ENCODE results near the gene ZNF143.

Gene ZNF143

DNA sequence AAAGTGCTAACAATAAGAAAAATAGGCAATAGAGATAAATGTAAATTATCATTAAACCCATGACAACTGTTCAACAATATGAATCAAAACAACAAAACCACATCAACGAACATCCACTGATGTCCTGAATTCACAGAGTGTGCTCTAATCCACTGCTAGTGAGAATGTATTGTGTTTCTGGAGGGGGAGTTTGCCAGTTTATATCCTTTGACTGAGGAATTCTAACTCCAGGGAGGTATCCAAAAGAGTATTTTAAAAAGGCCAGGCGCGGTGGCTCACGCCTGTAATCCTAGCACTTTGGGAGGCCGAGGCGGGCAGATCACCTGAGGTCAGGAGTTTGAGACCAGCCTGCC, 110.9 kb downstream of the ZNF143 start:
- H3K27ac ChIP-seq, result peak overlapping the region; percentile 97
- no peak for TF ChIP-seq ZFX (IDR thresholded peaks at IDR 0.05; ENCODE audit: borderline replicate concordance)
- TF ChIP-seq, protein P1, sequence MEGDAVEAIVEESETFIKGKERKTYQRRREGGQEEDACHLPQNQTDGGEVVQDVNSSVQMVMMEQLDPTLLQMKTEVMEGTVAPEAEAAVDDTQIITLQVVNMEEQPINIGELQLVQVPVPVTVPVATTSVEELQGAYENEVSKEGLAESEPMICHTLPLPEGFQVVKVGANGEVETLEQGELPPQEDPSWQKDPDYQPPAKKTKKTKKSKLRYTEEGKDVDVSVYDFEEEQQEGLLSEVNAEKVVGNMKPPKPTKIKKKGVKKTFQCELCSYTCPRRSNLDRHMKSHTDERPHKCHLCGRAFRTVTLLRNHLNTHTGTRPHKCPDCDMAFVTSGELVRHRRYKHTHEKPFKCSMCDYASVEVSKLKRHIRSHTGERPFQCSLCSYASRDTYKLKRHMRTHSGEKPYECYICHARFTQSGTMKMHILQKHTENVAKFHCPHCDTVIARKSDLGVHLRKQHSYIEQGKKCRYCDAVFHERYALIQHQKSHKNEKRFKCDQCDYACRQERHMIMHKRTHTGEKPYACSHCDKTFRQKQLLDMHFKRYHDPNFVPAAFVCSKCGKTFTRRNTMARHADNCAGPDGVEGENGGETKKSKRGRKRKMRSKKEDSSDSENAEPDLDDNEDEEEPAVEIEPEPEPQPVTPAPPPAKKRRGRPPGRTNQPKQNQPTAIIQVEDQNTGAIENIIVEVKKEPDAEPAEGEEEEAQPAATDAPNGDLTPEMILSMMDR (IDR thresholded peaks at IDR 0.05), result no peak

DNA sequence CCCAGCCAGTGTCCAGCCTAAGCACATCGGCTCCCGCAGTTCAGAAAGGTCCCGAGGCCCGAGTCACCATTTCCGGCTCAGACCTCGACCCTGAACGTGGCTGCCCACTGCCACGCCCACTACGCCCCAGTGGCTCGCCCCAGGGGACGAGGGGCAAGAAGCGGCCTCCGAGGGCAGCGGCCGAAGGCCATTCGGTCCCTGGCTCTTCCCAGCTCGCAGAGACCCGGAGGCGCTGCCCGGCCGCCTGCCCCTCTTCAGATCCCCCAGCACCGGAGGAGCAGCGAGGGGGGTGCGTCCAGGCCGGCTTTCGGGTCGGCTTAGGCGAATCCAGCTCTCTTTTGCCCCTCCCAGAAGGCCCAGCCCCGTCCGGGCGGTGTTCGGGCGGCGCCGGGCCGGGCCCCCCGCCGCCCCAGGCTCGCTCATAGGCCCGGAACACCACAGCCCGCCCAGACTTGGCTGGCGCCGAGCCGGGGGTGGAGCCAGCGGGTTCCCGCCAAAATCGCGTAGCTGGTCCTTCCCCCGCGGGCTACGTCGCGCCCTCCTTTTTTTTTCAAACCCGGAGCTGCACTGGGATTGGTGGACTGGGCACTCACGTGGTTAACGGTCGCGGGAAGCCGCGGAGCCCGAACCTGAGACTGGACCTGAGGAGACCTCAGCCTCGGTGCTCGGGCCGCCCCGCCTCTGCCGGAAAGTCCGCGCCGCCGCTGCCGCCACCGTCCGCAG, 112.4 kb downstream of the ZNF143 start, which contains the start of gene WEE1:
TSS of gene WEE1 (plus strand) at position 619 of the 723 bp plus-strand sequence. CDS start 264 bp downstream, outside the sequence.
- peak within 1 kb of the TSS; percentile 97 for H3K27ac ChIP-seq
- no peak for TF ChIP-seq ZFX (IDR thresholded peaks at IDR 0.05; ENCODE audit: borderline replicate concordance)
- TF ChIP-seq, protein P1 (IDR thresholded peaks at IDR 0.05), result no peak

DNA sequence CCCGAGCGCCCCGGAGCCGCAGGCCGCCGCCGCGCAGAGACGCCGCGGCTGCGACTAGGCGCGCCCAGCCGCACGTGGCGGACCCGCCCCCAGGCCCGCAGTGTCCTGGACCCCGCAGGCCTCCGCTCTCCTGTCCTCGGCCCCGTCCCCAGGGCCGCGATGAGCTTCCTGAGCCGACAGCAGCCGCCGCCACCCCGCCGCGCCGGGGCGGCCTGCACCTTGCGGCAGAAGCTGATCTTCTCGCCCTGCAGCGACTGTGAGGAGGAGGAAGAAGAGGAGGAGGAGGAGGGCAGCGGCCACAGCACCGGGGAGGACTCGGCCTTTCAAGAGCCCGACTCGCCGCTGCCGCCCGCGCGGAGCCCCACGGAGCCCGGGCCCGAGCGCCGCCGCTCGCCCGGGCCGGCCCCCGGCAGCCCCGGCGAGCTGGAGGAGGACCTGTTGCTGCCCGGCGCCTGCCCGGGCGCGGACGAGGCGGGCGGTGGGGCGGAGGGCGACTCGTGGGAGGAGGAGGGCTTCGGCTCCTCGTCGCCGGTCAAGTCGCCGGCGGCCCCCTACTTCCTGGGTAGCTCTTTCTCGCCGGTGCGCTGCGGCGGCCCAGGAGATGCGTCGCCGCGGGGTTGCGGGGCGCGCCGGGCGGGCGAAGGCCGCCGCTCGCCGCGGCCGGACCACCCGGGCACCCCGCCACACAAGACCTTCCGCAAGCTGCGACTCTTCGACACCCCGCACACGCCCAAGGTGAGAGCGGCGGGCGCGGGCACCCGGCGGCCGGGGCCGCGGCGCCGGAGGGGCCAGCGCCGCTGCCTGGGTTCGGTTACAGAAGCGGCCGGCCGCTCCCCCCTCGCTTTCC, 113.2 kb downstream of the ZNF143 start:
- H3K27ac ChIP-seq, result peak overlapping the region; percentile 97

DNA sequence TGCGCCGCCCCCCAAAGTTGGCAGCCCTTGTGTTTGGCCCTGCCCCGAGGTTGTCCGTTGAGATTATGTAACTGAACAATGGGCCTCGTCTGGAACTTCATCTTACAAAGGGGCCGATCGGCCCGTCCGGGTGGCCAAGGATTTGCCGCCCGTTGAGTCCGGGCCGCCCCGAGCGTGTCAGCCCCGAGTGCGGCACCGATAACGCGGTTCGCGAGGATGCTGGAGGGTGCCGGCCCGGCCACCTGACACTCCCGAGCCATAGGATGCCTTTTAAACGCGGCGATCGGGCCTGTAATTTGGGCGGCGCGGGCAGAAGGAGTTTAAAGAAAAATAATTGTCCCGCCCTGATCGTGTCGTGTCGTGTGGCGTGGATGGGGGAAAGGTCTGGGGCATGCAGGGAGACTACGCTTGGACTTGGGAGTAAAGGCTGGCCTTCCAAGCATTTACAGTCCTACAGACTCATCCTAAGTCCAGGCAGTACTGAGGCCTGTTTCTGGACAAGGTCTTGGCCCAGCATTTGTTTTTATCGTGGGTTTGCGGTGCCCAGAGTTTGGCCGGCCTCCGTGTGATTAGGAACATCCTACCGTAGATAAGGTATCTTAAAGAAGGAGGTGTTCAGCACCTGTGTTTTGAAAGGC, 113.9 kb downstream of the ZNF143 start:
- peak overlapping the region; percentile 97 for H3K27ac ChIP-seq
- TF ChIP-seq, protein P1 (IDR thresholded peaks at IDR 0.05), result no peak
- no peak for TF ChIP-seq ZFX (IDR thresholded peaks at IDR 0.05; ENCODE audit: borderline replicate concordance)

More for the DNA sequence above, 113.2 kb downstream of the ZNF143 start:
- TF ChIP-seq, protein P1 (IDR thresholded peaks at IDR 0.05), result no peak
- TF ChIP-seq ZFX (IDR thresholded peaks at IDR 0.05; ENCODE audit: borderline replicate concordance), result no peak

DNA sequence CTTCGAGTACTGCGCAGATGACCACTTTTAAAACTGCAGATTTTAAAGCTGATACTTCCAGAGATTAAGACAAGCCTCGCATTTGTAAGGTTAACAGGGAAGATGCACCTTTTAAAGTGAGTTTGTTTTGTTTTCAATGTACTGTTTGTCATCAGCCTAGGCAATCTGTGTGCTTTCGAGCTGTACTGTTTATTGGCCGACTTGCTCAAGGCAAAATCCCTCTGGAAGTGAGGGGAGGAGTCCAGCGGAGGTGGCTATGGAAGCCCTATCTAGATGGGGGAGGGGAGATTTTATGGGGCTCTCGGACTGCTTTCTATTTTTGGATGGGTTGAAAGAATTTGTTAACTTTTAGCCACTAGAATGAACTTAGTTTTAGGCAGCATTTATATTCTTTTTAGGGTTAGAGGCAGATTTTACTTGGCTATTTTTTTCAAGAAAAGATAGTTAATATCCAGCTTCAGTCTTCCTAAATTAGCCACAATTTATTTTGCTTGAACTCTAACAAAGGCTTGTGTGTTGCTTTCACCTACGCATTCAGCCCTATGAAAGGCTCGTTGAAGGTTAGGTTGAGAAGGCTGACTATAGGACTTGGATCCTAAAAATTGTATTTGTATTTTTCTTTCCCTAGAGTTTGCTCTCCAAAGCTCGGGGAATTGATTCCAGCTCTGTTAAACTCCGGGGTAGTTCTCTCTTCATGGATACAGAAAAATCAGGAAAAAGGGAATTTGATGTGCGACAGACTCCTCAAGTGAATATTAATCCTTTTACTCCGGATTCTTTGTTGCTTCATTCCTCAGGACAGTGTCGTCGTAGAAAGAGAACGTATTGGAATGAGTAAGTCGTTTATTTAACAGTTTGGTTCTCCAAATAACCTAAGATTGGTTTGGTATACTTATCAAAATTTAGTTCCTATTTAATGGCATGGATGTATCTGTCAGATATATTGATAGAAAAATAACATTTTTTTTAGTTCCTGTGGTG, 114.7 kb downstream of the ZNF143 start:
- peak overlapping the region; percentile 97 for H3K27ac ChIP-seq
- TF ChIP-seq, protein P1 (IDR thresholded peaks at IDR 0.05), result no peak
- no peak for TF ChIP-seq ZFX (IDR thresholded peaks at IDR 0.05; ENCODE audit: borderline replicate concordance)

DNA sequence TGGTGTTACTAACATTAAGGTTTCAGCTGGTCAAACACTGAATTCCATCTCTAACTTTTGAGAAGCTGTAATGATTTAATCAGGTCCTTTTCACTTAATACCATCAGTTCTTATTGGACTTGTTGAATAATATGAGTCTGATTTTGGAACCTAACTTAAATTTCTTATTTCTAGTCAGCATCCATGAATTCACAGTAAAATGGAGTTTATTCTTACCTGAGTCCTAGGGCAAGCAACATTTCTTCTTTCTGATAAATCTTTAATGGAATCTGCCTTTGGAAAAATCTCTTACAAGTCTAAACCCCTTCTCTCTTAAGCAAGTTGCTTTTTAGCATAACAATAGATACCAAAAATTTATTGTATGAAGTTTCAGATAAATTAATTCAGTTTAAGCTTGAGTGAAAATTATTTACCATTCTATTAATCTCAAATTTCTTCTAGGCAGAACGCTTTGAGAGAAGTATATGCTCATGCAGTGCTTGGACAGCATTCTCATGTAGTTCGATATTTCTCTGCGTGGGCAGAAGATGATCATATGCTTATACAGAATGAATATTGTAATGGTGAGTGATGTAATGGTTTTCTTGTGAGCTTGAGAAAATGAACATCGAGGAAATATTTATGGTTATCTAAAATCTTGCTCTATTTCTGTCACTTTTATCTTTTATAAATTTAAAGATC, 116.0 kb downstream of the ZNF143 start:
- TF ChIP-seq, protein P1 (IDR thresholded peaks at IDR 0.05), result no peak
- TF ChIP-seq ZFX (IDR thresholded peaks at IDR 0.05; ENCODE audit: borderline replicate concordance), result no peak
- H3K27ac ChIP-seq, result 0 out of 2 replicates have a peak overlapping the region, but pooled peaks have one; percentile 97
